GM12864 (cell line): ENCODE results near the gene SPDEF.

ENCODE experiments used
- DNase-seq: peaks from one replicate; pipeline ENCODE4 v3.0.0-alpha.2; 2011; ENCODE audit warnings: low read depth
- H3K4me3 ChIP-seq: 2 replicates; pipeline ENCODE4 v1.5.1; 2011; ENCODE audit warnings: mild to moderate bottlenecking, low read depth, low read length, control low read depth
- TF ChIP-seq, protein P1 (sequence below): IDR thresholded peaks from 2 replicates; pipeline ENCODE4 v1.5.1; 2011; ENCODE audit warnings: low read depth, mild to moderate bottlenecking, moderate library complexity, low read length, control low read depth, inconsistent platforms; ENCODE audit errors: missing control alignments

Gene SPDEF

DNA sequence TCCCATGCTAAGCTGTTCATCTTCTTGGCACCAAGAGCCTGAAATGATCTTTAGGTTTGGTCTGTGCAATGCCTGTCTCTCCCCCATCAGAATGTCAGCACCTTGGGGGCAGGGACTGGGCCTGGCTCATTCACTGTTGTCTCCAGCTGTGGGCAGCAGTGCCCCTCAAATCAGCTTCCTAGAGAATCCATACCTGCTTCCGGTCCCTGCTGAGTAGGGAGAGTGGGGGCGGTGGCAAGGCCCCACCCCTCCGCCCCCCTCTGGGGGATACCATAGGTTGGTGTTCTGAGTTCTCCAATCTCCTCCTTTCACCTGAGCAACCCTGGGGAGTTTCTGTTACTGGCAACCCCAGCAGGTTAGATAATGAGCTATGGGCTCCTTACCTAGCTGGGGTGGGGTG lies 19.2 kb upstream of the SPDEF start:
- TF ChIP-seq, protein P1, sequence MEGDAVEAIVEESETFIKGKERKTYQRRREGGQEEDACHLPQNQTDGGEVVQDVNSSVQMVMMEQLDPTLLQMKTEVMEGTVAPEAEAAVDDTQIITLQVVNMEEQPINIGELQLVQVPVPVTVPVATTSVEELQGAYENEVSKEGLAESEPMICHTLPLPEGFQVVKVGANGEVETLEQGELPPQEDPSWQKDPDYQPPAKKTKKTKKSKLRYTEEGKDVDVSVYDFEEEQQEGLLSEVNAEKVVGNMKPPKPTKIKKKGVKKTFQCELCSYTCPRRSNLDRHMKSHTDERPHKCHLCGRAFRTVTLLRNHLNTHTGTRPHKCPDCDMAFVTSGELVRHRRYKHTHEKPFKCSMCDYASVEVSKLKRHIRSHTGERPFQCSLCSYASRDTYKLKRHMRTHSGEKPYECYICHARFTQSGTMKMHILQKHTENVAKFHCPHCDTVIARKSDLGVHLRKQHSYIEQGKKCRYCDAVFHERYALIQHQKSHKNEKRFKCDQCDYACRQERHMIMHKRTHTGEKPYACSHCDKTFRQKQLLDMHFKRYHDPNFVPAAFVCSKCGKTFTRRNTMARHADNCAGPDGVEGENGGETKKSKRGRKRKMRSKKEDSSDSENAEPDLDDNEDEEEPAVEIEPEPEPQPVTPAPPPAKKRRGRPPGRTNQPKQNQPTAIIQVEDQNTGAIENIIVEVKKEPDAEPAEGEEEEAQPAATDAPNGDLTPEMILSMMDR: no peak
- DNase-seq: no peak
- no peak overlapping the region for H3K4me3 ChIP-seq

DNA sequence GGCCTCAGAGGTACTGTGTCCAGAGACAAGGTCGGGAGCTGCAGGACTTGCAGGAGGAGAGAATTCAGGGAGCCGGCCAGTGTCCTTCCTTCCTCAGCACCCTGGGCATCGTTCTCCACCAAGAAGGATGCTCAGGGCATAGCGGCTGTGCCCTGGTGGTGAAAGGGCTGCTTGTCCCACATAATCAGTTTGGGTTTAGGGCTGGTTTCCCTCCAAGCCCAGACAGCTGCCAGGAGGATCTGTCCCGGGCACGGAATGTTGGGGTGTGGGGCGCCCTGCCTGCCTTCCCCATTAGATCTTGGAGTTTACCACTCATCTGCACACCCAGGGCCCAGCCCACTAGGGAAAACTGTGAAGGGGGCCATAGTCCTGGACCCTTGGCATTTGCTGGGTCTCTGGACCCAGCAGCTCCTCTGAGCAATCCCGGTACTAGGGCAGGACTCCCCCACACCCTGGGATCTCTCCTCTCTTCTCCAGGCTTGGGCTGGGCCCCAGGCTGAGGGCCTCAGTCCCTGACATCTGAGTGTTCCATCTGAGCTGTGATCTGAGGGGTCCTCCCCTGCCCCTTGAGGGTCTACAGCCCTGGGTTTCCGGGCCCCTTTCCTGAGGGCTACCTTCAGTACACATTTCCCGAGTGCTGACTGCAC lies 18.6 kb upstream of the SPDEF start:
- no peak for DNase-seq
- TF ChIP-seq, protein P1: no peak
- H3K4me3 ChIP-seq: no peak overlapping the region

DNA sequence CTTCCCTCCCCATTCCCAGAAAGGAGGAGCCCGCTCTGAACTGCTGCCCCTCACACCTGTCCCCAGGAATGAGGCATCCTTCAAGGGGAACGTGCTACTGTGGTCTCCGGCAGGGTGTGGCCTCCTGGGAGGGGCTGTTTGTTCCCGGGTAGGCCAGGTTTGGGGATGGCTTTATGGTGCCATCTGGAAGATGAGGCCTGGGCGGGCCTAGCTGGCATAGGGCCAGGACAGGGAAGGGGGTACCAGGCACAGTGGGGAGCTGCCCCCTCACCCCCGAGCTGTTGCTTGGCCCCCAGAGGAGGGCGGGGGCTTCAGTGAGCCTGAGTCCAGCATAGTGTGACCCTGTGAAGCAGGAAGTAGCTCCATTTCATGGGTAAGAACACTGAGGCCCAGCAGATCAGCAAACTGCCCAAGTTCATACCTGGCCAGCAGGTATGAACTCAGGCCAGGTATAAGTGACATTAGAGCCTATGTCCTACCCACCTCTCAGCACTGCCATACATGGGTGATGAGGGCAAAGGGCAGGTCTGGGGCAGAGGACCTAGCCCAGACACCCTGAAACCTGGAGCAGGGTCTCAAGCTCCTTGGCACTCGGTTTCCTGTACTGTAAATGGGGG lies 17.5 kb upstream of the SPDEF start:
- TF ChIP-seq, protein P1: no peak
- no peak for DNase-seq
- H3K4me3 ChIP-seq: no peak overlapping the region

DNA sequence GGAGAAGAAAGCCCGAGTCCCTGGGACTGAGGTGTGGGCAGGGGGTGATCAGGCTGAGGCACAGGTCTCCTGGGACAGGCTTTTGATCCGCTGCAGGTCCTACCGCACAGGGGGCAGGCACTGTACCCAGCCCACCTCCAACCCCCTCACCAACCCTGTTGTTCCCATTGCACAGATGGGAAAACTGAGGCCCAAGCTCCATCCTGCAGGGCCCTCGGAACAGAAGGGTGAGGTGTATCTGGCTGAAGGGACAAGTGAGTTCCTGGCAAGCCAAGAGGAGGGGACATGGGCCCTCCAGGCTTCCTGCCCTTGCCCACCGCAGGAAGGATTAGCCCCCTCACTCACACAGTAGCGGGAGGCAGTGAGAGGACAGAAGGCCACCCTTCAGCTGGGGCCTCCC lies 16.5 kb upstream of the SPDEF start:
- no peak overlapping the region for H3K4me3 ChIP-seq
- no peak for DNase-seq
- TF ChIP-seq, protein P1: no peak

DNA sequence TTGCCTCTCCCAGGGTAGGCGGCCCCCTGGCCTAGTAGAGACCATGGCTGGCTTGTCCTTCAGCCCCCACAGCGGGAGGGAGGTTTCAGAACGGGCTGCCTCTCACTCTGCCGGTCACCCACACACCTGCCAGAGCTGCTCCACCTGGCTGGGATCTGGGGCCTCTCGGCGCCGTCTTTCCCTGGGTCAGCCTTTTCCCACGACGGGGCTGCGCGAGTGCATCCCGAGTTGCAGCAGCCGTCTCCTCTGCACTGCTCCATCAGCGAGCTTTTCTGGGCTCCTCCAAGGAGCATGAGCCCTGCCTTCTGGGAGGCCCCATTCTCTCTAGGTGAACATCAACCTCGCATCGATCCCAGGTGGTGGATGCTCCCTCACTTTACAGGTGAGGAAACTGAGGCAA lies 15.9 kb upstream of the SPDEF start:
- no peak for DNase-seq
- no peak overlapping the region for H3K4me3 ChIP-seq

DNA sequence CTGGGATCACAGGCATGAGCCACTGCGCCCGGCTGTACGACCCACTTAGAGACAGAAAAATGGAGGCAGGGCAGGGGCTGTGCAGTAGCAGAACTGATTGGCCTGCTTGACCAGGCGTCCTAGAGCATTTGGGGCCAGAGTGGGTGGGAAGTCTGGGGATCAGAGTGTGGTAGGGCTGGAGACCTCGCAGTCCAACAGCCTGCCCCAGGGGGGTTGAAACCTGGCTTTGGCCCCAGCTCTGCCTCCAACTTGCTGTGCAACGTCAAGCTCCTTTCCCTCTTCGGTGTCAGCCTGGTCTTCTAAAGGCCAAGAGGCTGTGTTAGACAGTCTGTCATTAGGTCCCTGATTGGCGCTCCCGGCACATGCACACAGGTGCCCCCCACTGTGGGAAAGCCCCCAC lies 15.3 kb upstream of the SPDEF start:
- TF ChIP-seq, protein P1: no peak
- H3K4me3 ChIP-seq: no peak overlapping the region
- no peak for DNase-seq

More for the DNA sequence above, 15.9 kb upstream of the SPDEF start:
- TF ChIP-seq, protein P1: no peak
